Gastroesophageal sphincter (tissue), 3 donors: ENCODE results near the gene PHF12.

Source experiments
- CTCF ChIP-seq, 4 experiments: fragments of 200-600 bp in 2 of 4; fragments of 450-650 bp in 2 of 4; sonication (generic) in 1 of 4; IDR thresholded peaks; one replicate each; pipeline ENCODE4 v1.5.1; 2017 to 2019; ENCODE audit warnings: antibody characterized with exemption in 4 of 4, mild to moderate bottlenecking in 2 of 4, moderate library complexity in 2 of 4
- EP300 ChIP-seq: sonication (generic); formaldehyde crosslinking; IDR thresholded peaks from one replicate; pipeline ENCODE4 v1.6.1; 2017; ENCODE audit warnings: antibody characterized with exemption, mild to moderate bottlenecking
- POLR2AphosphoS5 ChIP-seq: sonication (generic); formaldehyde crosslinking; IDR thresholded peaks from one replicate; pipeline ENCODE4 v1.6.1; 2017; ENCODE audit warnings: antibody characterized with exemption

GRCh38 chr17:28938552-28938951 lies 12.8 kb downstream of the PHF12 start:
- no peak for TF ChIP-seq CTCF (IDR thresholded peaks at IDR 0.05)
- no peak for TF ChIP-seq EP300
- TF ChIP-seq POLR2AphosphoS5: no peak
